Ishikawa (cell line): Measurements from ENCODE around the gene POLN.

Experiments
- CEBPB ChIP-seq: IDR thresholded peaks from 2 replicates; pipeline ENCODE4 v1.6.1; 2012
- CREB1 ChIP-seq: IDR thresholded peaks from 2 replicates; pipeline ENCODE4 v1.6.1; 2012; ENCODE audit warnings: low read depth
- EGR1 ChIP-seq: IDR thresholded peaks from 2 replicates; pipeline ENCODE4 v1.6.1; 2012
- EP300 ChIP-seq: IDR thresholded peaks from 2 replicates; pipeline ENCODE4 v1.6.1; 2012; ENCODE audit warnings: borderline replicate concordance
- NFIC ChIP-seq: IDR thresholded peaks from 2 replicates; pipeline ENCODE4 v1.6.1; 2012
- RAD21 ChIP-seq: IDR thresholded peaks from 2 replicates; pipeline ENCODE4 v1.6.1; 2012; ENCODE audit warnings: low read depth
- TCF12 ChIP-seq: IDR thresholded peaks from 2 replicates; pipeline ENCODE4 v1.6.1; 2012; ENCODE audit warnings: low read depth
- TEAD4 ChIP-seq: IDR thresholded peaks from 2 replicates; pipeline ENCODE4 v1.6.1; 2012
- YY1 ChIP-seq: IDR thresholded peaks from 2 replicates; pipeline ENCODE4 v1.6.1; 2012; ENCODE audit warnings: low read depth
- ZBTB7A ChIP-seq: IDR thresholded peaks from 2 replicates; pipeline ENCODE4 v1.6.1; 2012; ENCODE audit warnings: low read depth
- TF ChIP-seq, protein P1 (sequence below): IDR thresholded peaks from 2 replicates; pipeline ENCODE4 v1.6.1; 2012
- TF ChIP-seq, protein P2 (sequence below): IDR thresholded peaks from 2 replicates; pipeline ENCODE4 v1.6.1; 2012
- TF ChIP-seq, protein P3 (sequence below): IDR thresholded peaks from 2 replicates; pipeline ENCODE4 v1.6.1; 2012; ENCODE audit warnings: low read depth, mild to moderate bottlenecking

Gene POLN

DNA sequence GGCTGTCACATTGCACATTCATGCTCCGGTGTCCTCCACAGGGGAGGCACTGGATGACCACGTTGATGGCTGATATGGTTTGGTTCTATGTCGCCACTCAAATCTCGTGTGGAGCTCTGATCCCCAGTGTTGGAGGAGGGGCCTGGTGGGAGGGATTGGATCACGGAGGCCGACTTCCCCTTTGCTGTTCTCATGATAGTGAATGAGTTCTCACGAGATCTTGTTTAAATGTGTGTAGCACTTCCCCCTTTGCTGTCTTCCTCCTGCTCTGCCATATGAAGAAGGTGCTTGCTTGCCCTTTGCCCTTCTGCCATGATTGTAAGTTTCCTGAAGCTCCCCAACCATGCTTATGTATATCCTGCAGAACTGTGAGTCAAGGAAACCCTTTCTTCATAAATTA is 205.1 kb downstream of the POLN start:
- no peak for TF ChIP-seq CEBPB
- no peak for TF ChIP-seq TCF12

DNA sequence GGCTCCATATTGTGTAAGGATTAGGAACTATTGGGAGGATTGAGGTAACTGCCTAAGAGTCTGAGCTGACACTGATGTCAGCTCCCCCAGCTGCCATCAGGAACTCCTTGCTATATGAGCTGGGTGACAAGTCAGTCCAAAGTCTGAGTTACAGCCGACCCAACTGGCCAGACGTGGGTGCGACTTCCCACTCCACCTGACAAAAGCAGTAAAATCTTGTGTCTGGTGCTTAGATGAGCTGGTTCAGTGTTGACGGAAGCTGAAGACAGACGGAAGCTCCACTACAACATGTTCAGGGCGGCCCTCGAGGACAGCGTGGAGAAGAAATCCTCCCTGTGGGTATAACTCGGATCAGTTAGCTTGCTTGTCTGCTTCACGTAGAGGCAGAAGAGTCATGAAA is 205.6 kb downstream of the POLN start:
- TF ChIP-seq, protein P1, sequence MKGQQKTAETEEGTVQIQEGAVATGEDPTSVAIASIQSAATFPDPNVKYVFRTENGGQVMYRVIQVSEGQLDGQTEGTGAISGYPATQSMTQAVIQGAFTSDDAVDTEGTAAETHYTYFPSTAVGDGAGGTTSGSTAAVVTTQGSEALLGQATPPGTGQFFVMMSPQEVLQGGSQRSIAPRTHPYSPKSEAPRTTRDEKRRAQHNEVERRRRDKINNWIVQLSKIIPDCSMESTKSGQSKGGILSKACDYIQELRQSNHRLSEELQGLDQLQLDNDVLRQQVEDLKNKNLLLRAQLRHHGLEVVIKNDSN, result no peak
- TF ChIP-seq RAD21 (no peak), NFIC (no peak), YY1 (no peak), TCF12 (no peak), EGR1 (no peak), CEBPB (no peak), EP300 (no peak), CREB1 (no peak), ZBTB7A (no peak), TEAD4 (no peak)
- TF ChIP-seq, protein P2, sequence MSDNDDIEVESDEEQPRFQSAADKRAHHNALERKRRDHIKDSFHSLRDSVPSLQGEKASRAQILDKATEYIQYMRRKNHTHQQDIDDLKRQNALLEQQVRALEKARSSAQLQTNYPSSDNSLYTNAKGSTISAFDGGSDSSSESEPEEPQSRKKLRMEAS, result no peak
- TF ChIP-seq, protein P3, sequence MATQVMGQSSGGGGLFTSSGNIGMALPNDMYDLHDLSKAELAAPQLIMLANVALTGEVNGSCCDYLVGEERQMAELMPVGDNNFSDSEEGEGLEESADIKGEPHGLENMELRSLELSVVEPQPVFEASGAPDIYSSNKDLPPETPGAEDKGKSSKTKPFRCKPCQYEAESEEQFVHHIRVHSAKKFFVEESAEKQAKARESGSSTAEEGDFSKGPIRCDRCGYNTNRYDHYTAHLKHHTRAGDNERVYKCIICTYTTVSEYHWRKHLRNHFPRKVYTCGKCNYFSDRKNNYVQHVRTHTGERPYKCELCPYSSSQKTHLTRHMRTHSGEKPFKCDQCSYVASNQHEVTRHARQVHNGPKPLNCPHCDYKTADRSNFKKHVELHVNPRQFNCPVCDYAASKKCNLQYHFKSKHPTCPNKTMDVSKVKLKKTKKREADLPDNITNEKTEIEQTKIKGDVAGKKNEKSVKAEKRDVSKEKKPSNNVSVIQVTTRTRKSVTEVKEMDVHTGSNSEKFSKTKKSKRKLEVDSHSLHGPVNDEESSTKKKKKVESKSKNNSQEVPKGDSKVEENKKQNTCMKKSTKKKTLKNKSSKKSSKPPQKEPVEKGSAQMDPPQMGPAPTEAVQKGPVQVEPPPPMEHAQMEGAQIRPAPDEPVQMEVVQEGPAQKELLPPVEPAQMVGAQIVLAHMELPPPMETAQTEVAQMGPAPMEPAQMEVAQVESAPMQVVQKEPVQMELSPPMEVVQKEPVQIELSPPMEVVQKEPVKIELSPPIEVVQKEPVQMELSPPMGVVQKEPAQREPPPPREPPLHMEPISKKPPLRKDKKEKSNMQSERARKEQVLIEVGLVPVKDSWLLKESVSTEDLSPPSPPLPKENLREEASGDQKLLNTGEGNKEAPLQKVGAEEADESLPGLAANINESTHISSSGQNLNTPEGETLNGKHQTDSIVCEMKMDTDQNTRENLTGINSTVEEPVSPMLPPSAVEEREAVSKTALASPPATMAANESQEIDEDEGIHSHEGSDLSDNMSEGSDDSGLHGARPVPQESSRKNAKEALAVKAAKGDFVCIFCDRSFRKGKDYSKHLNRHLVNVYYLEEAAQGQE, result no peak

DNA sequence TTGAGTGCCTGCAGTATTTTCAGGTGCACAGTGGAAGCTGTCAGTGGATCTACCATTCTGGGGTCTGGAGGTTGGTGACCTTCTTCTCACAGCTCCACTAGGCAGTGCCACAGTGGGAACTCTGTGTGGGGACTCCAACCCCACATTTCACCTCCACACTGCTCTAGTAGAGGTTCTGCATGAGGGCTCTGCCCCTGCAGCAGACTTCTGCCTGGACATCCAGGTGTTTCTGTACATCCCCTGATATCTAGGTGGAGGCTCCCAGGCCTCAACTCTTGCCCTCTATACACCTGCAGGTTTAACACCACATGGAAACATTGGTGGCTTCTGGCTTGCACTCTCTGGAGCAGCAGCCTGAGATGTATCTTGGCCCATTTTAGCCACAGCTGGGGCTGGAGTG is 216.1 kb downstream of the POLN start:
- no peak for TF ChIP-seq TCF12
- no peak for TF ChIP-seq RAD21

DNA sequence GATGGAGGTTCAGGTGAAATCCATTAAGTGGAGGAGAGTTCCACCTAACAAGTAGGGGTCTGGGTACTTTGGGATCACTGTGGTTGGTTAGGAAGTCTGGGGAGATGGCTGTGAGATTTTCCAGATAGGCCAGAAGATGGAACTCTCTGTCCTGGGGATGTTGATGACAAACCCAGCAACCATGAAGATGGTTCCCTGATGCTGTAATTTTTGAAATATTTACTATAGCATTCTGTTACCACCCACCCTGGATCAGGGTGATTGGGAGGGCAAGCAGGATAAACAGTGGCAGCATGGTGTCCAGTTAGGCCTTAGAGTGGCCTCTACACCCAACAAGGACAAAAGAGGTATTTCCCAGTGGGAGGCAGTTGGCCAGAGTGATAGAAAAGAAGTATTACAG is 217.2 kb downstream of the POLN start:
- TF ChIP-seq TCF12, result no peak
